ENCODE data around the gene KCNH3. TPM values are rescaled to one million over a fixed set of nuclear protein-coding genes. Genes with fewer than 3 reads are reported as not detected.
"Not testable (repeated sequence)": the region's sequence is repeated elsewhere in the genome, so short reads cannot be mapped to it uniquely, and the experiment has no call there.

Gene KCNH3
- total and polyA plus RNA-seq, 4 donors, result 0.07 to 0.24 (median 0.19) TPM; not detected in 1

DNA sequence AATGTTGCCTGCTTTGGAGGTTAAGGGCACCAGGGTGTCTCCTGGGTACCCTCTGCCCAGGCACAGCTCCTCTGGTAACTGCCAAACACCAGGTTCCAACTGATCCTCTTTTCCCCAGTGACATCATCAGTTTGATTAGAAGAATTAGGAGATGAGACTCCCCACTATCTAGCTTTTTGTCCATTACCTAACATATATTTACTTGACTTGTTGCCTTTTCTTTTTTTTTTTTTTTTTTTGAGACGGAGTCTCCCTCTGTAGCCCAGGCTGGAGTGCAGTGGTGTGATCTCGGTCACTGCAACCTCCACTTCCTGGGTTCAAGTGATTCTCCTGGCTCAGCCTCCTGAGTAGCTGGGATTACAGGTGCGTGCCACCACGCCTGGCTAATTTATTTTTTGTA, 66.7 kb downstream of the KCNH3 start, which contains the start of gene FAM186B:
Gene FAM186B, minus strand, starts transcription at position 101 of the 400 bp plus-strand sequence. CDS start 162 bp downstream, outside the sequence.
- WGBS, result 95% methylated on average over 4 of the region's 4 CpGs
- not testable (repeated sequence) for H3K4me3 ChIP-seq (ENCODE audit: low read depth in 1 of 3, low read length in 3 of 3)

More for the DNA sequence above, 66.7 kb downstream of the KCNH3 start, which contains the start of gene FAM186B:
- H3K27me3 ChIP-seq (ENCODE audit: control insufficient read depth in 4 of 4, insufficient read depth in 4 of 4, low read length in 3 of 4); H3K36me3 ChIP-seq (ENCODE audit: control insufficient read depth in 4 of 4, insufficient read depth in 3 of 4, low read depth in 1 of 4, low read length in 3 of 4); H3K27ac ChIP-seq (ENCODE audit: low read depth in 1 of 2, low read length in 2 of 2); H3K9me3 ChIP-seq (ENCODE audit: control insufficient read depth in 4 of 4, low read length in 3 of 4); DNase-seq (ENCODE audit: low spot score); H3K9ac ChIP-seq (ENCODE audit: low read depth in 1 of 2, low read length in 2 of 2); H3K4me1 ChIP-seq (ENCODE audit: control insufficient read depth in 4 of 4, insufficient read depth in 4 of 4, low read length in 3 of 4): not testable (repeated sequence)

Small RNA genes lying within 50 kb of the gene (small RNA-seq; reads per million reads assigned to genes)
- gene POLR2KP1 (not detected), gene RNU6-834P (not detected)

Other genes starting within 250 kb of the KCNH3 start
- gene PRPH, start 243.9 kb upstream of the KCNH3 start, total RNA-seq, result not detected
- gene PRPH, start 243.9 kb upstream of the KCNH3 start, polyA plus RNA-seq, result under 1 TPM in 1 of 2 donors, not detected in 1; 0.05 TPM
- 10 to 100 TPM in 1 of 2 donors, not detected in 1; 17.5 TPM for gene TROAP, start 215.8 kb upstream of the KCNH3 start, total RNA-seq
- 1 to 10 TPM in 1 of 2 donors, under 1 TPM in 1; 0.97 to 2.0 TPM for gene TROAP, start 215.8 kb upstream of the KCNH3 start, polyA plus RNA-seq
- not detected for gene C1QL4, start 201.8 kb upstream of the KCNH3 start, total RNA-seq
- not detected for gene C1QL4, start 201.8 kb upstream of the KCNH3 start, polyA plus RNA-seq
- gene DNAJC22, start 192.1 kb upstream of the KCNH3 start, total RNA-seq, result 10 to 100 TPM; 16.6 to 49.4 TPM
- gene DNAJC22, start 192.1 kb upstream of the KCNH3 start, polyA plus RNA-seq, result 10 to 100 TPM; 22.4 to 34.0 TPM
- 1 to 10 TPM; 4.1 to 5.2 TPM for gene SPATS2, start 171.6 kb upstream of the KCNH3 start, total RNA-seq
- 1 to 10 TPM; 2.4 to 4.9 TPM for gene SPATS2, start 171.6 kb upstream of the KCNH3 start, polyA plus RNA-seq
- 10 to 100 TPM; 24.8 to 33.1 TPM for gene MCRS1, start 29.1 kb downstream of the KCNH3 start, total RNA-seq
- gene MCRS1, start 29.1 kb downstream of the KCNH3 start, polyA plus RNA-seq, result 10 to 100 TPM; 20.0 to 27.4 TPM
- gene FAM186B, start 66.6 kb downstream of the KCNH3 start, total RNA-seq, result under 1 TPM; 0.19 to 0.84 TPM
- gene FAM186B, start 66.6 kb downstream of the KCNH3 start, polyA plus RNA-seq, result under 1 TPM; 0.33 to 0.51 TPM
- 1 to 10 TPM; 2.4 to 4.8 TPM for gene PRPF40B, start 84.5 kb downstream of the KCNH3 start, total RNA-seq
- 1 to 10 TPM; 3.4 to 4.3 TPM for gene PRPF40B, start 84.5 kb downstream of the KCNH3 start, polyA plus RNA-seq
- 1 to 10 TPM; 4.0 to 4.5 TPM for gene FMNL3, start 168.4 kb downstream of the KCNH3 start, total RNA-seq
- gene FMNL3, start 168.4 kb downstream of the KCNH3 start, polyA plus RNA-seq, result 1 to 10 TPM in 1 of 2 donors, under 1 TPM in 1; 0.72 to 1.2 TPM
- gene TMBIM6, start 202.5 kb downstream of the KCNH3 start, total RNA-seq, result 100 to 1,000 TPM; 464 to 740 TPM
- 1,000 to 10,000 TPM in 1 of 2 donors, 100 to 1,000 TPM in 1; 687 to 1,207 TPM for gene TMBIM6, start 202.5 kb downstream of the KCNH3 start, polyA plus RNA-seq